HPDE6-E6E7 (cell line): ENCODE data around the gene GUCY2D.
"Not testable (repeated sequence)": the region's sequence is repeated elsewhere in the genome, so short reads cannot be mapped to it uniquely, and the experiment has no call there.

Source experiments
- DNase-seq: peaks from one replicate; pipeline ENCODE4 v3.0.0; 2011; ENCODE audit warnings: missing footprints; ENCODE audit errors: extremely low spot score

GUCY2D gene

GRCh38 chr17:8044819-8045810 is 42.7 kb downstream of the GUCY2D start:
- DNase-seq = no peak

- no peak for DNase-seq
Measured at GRCh38 chr17:8046306-8046928, 44.0 kb downstream of the GUCY2D start.

- no peak for DNase-seq
Measured at GRCh38 chr17:8046929-8047768, 44.7 kb downstream of the GUCY2D start.

GRCh38 chr17:8047769-8048110 is 45.3 kb downstream of the GUCY2D start:
- no peak for DNase-seq

- DNase-seq = no peak
Measured at GRCh38 chr17:8048236-8048635, 45.8 kb downstream of the GUCY2D start.

GRCh38 chr17:8048736-8049135 is 46.3 kb downstream of the GUCY2D start:
- no peak for DNase-seq

- no peak for DNase-seq
Measured at GRCh38 chr17:8051831-8052230, 49.4 kb downstream of the GUCY2D start.

GRCh38 chr17:8052256-8053252 is 50.1 kb downstream of the GUCY2D start:
- DNase-seq = no peak

GRCh38 chr17:8053600-8053999 is 51.2 kb downstream of the GUCY2D start:
- DNase-seq = no peak

- DNase-seq = no peak
Measured at GRCh38 chr17:8055851-8056231, 53.4 kb downstream of the GUCY2D start.

- DNase-seq = peak; percentile 44
Measured at GRCh38 chr17:8056232-8056975, 54.0 kb downstream of the GUCY2D start.

GRCh38 chr17:8056976-8057625 is 54.7 kb downstream of the GUCY2D start:
- no peak for DNase-seq

- peak; percentile 60 for DNase-seq
Measured at GRCh38 chr17:8057691-8058114, 55.3 kb downstream of the GUCY2D start.

GRCh38 chr17:8059131-8059530 is 56.7 kb downstream of the GUCY2D start:
- DNase-seq = no peak

GRCh38 chr17:8060274-8060673 is 57.9 kb downstream of the GUCY2D start:
- DNase-seq = peak; percentile 62

- not testable (repeated sequence) for DNase-seq
Measured at GRCh38 chr17:8061851-8062250, 59.4 kb downstream of the GUCY2D start.

GRCh38 chr17:8062435-8062806 is 60.0 kb downstream of the GUCY2D start:
- DNase-seq = no peak

- no peak for DNase-seq
Measured at GRCh38 chr17:8062807-8063483, 60.5 kb downstream of the GUCY2D start.
